Endometrial microvascular endothelial cells (primary cell): Measurements from ENCODE around the gene NEMF. TPM values are rescaled to one million over a fixed set of nuclear protein-coding genes. Genes with fewer than 3 reads are reported as not detected.

Source experiments
- in situ Hi-C: cut with HindIII; loops from 2 replicates; pipeline ENCODE4 v1.10.0; 2017; ENCODE audit warnings: low sequenced_read_pairs, low pct_unique_long_range_greater_than_20kb; ENCODE audit errors: inconsistent ontology term
- total RNA-seq: library from RNA; depleted of rRNA; stranded (reverse); fragments of >200 nt; gene quantifications from one replicate; pipeline ENCODE4 v1.2.3, GENCODE V29; 2015; ENCODE audit errors: inconsistent ontology term

The NEMF gene
- total RNA-seq, 1 donor from 2014 or later: 30.6 TPM

DNA sequence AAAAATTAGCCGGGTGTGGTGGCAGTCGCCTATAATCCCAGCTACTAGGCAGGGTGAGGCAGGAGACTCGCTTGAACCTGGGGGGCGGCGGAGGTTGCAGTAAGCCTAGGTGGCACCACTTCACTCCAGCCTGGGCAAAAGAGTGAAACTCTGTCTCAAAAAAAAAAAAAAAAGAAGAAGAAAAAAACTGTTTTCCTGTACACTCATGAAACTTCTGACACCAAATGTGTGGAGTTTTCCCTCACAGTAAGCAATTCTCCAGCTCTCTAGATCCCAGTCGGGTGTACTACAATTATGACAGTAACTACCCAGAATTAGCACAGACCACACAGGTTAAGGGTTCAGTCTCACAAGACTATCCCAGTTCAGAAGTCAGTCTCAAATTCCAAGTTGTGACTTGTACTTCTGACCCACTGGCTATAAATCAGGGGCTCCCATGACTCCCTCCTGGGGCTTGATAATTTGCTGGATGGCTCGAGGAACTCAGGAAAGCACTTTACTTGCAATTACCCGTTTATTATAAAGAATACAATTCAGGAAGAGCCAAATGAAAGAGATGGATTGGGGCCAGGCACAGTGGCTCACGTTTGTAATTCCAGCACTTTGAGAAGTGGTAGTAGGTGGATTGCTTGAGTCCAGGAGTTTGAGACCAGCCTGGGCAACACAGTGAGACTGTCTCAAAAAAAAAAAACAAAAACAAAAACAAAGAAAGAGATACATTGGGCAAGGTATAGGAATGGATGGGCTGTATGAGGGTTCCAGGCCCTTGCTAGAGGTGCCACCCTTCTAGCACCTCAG, 27.9 kb upstream of the NEMF start:
- in situ Hi-C loops: no loop called here

DNA sequence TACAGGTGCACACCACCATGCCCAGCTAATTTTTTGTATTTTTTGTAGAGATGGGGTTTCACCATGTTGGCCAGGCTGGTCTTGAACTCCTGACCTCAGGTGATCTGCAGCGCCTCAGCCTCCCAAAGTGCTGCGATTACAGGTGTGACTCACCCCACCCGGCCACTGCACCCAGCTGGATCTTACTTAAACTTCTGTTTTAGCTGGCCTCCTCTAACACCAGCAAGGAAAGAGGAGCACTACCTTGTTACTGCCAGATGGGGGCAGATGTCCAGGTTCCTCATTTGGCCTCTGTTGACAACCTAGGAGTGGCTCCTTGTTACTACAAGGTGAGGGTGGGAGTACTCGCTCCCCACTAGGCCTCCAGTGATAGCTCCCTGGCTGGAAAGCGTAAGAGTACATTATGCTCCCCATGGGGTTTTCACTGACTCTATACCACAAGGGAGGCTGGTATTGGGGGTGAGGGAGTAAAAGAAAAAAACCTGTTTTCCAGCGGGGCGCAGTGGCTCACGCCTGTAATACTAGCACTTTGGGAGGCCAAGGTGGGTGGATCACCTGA, 27.1 kb upstream of the NEMF start:
- in situ Hi-C loops: no loop called here

DNA sequence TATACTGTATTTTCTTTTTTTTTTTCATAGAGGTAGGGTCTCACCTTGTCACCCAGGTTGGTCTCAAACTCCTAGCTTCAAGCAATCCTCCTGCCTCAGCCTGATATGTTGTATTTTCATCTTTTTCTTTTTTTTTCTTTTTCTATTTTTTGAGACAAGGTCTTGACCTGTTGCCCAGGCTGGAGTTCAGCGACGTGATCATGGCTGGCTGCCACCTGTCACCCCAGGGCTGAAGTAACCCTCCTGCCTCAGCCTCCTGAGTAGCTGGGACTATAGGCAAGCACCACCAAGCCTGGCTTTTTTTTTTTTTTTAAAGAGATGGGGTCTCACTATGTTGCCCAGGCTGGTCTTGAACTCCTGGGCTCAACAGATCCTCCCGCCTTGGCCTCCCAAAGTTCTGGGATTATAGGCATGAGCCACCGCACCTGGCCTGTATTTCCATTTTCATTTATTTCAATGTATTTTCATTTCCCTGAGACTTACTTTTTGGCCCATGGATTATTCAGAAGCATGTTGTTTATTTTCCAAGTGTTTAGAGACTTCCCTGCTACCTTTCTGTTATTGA, 24.1 kb upstream of the NEMF start:
- in situ Hi-C loops: no loop called here

DNA sequence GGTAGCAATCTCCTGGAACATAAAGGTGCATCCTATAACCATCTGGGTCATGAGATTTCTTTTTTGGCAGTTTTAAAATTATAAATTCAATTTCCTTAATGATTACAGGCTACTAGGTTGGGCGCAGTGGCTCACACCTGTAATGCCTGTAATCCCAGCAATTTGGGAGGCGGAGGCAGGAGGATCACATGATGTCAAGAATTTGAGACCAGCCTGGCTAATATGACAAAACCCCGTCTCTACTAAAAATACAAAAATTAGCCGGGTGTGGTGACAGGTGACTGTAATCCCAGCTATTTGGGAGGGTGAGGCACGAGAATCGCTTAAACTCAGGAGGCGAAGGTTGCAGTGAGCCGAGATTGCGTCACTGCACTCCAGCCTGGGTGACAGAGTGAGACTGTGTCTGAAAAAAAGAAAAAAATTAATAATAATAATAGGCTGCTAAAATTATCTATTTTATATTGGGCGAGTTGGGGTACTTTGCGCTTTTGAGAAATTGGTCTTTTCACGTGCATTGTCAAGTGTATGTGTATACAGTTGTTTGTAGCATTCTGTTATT, 23.1 kb upstream of the NEMF start:
- in situ Hi-C loops: no loop called here

DNA sequence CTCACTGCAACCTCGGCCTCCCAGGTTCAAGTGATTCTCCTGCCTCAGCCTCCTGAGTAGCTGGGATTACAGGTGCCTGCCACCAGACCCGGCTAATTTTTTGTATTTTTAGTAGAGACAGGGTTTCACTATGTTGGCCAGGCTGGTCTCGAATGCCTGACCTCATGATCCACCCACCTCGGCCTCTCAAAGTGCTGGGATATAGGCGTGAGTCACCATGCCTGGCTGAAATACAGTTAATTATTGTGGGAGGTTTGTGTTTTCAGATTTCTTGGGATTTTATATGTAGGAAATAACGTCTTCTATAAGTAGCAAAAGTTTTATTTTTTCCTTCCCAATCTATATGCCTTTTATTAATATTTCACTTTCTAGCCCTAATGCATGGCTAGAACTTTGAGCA, 21.0 kb upstream of the NEMF start:
- in situ Hi-C loops: loop anchor here (25.0 kb wide), 1 partner anchor 264 kb away; no protein-coding TSS in a partner anchor

DNA sequence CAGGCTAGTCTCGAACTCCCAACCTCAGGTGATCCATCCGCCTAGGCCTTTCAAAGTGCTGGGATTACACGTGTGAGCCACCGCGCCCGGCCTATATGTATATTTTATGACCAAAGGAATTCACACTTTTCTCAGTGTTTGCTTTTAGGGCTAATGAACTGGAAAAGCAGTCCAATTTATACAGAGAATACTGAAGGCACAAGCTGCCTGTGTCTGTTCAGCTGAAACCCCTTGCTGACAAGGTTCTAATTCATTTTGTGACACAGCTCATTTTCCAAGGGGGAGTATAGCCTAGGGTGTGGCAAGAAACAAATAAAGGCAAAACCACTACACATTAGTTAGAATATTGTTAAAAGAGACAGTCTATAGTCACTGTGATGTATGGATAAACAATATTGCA, 18.3 kb upstream of the NEMF start:
- in situ Hi-C loops: loop anchor here (25.0 kb wide), 1 partner anchor 266 kb away; no protein-coding TSS in a partner anchor

DNA sequence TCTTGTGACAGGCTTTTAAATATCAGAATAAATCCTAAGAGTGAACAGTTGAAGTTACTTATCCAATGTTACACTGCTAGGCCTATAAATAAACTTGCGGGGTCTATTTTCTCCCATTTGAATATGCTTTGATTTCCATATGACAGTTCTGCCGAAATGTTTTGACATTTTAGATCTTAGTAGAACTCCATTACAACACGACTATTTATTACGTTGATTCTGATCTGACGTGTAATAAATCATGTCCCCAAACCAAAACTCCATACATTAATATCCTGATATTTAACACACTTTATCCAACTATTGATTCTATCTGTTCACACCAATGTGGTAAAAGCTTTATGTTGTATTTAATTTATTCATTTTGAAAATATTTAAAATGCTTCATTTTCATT, 16.1 kb upstream of the NEMF start:
- in situ Hi-C loops: loop anchor here (25.0 kb wide), 1 partner anchor 269 kb away; no protein-coding TSS in a partner anchor

DNA sequence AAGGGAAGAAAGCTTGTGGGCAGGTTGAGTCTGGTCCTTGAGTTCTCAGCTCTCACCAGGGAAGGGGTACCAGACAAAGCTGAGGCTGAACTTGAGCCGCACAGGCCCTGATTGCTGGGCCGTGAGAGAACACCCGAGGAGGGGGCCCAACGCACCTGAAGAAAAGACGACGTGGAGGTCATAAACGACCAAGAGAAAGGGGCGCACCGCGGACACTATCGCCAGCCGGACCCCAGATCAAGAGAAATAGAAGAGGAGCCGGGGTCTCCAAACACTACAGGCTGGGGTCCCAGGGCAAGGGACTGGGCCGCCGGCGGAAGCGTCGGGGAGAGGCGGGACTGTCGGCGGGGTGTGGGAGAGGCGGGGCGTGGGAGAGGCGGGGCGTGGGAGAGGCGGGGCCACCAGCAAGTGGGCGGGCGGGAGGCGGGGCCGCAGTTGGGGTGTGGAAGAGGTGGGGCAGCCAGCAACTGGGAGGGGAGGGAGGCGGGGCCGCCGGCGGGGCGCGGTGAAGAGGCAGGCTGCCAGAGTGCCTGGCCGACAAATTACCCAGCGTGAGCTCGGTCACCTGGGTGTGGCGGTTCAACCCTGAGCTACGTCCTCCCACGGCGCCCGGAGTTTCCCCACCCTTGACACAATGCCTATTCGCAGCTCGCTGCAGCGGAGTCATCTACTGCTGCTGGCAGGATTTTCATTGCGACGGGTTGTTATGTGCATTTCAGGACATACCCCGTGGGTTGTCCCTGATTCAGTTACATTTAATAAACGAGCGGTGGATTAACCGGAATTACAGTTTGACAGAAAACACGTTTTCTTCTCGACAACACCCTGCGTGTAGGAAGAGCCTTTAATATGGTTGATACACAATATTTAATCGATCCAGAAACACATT, 15.5 kb upstream of the NEMF start:
- in situ Hi-C loops: loop anchor here (25.0 kb wide), 1 partner anchor 269 kb away; no protein-coding TSS in a partner anchor

DNA sequence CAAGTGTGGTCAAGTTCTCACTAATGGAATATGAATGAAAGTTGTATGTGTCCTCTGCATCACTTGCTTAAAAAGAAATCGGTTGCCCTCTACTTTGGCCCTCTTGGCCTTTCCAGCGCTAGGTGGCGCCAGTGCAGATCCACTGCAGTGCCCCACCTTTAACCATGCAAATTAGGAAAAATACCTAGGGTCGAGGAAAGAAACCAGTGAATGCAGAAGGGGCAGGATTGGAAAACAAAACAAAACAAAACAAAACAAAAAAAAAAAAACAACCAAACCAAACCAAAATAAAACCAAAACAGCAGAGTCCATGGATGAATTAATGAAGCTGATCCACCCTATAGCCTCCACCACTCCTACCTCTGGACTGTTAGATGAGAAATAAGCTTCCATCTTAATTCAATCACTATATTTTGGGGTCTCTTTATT, 12.9 kb upstream of the NEMF start:
- in situ Hi-C loops: loop anchor here (25.0 kb wide), 1 partner anchor 272 kb away; no protein-coding TSS in a partner anchor

DNA sequence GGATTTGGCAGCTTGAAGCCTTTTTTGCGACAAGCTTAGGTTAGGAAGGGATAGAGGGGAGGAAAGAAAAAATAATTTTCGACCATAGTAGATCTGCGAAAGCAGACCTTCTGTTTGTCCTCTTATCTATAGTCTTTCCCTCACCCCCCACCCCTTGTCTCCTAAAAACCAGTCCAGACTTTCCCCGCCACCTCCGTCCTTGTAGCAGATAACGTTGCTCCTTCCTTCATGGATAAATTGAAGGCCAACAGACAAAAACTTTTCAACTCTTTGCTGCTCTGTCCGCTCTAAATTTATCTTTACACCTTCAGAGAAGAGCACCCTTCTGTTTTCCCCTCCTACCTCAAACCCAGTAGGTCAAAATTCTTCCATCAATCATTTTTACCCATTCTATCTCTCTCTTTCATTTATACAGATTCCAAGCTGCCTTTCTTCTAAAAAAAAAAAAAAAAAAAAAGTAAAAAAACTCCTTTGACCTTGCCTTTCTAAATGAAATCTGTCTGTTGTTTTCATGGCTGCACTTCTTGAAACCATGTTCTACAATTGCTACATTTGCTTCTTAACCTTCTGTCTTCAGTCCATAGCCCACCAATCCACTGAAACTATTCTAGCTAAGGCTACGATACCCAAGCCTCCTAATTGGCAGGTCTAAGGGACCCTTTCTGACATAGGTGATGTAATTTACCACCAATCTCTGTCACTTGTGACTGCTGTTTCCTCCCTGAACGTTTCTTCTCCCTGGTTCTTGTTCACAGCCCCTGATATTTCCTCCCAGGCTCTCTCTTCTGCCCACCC, 11.1 kb upstream of the NEMF start:
- in situ Hi-C loops: loop anchor here (25.0 kb wide), 1 partner anchor 274 kb away; no protein-coding TSS in a partner anchor

DNA sequence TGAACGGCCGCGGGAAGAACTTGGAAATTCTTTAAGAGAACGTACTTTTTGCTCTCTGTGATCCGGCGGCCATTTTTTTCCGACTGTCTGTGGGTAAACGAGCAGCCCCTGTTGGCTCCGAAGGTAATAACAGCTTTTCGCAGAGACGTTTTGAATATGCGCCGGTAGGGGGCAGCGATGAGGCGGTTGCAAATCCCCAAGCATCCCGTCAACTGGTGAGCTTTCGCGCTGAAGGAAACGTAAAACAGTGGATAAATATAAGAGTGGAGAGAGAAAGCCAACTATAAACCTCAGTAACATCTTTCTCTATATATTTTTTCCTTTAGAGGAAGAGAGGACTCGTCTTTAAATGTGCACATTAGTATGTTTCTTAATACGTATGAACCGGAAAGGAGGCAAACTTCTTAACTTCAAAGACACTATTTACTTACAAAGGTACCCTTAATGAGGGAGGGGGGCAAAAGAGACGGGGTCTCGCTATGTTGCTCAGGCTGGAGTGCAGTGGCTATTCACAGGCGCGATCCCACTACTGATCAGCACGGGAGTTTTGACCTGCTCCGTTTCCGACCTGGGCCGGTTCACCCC, 9.6 kb upstream of the NEMF start:
- in situ Hi-C loops: loop anchor here (25.0 kb wide), 1 partner anchor 275 kb away; no protein-coding TSS in a partner anchor

DNA sequence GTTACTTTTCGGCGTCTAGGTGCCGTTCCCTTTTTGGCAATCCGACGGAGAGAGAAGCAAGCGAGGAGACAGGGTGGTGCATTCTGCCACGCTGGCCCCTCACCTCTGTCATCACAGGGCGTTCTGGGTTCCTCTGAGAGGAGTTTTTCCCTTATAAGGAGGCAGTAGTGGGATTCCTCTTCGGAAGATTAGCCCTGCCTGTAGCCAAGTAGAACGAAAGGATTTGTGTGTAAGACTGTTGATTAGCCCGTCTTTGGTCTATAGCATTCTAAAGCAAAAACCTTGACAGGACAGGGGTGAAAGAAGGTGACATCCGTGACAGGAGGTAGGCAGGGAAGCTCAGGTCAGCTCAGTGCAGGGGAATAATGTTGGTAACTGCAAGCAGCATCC, 9.1 kb upstream of the NEMF start:
- in situ Hi-C loops: loop anchor here (25.0 kb wide), 1 partner anchor 276 kb away; no protein-coding TSS in a partner anchor

DNA sequence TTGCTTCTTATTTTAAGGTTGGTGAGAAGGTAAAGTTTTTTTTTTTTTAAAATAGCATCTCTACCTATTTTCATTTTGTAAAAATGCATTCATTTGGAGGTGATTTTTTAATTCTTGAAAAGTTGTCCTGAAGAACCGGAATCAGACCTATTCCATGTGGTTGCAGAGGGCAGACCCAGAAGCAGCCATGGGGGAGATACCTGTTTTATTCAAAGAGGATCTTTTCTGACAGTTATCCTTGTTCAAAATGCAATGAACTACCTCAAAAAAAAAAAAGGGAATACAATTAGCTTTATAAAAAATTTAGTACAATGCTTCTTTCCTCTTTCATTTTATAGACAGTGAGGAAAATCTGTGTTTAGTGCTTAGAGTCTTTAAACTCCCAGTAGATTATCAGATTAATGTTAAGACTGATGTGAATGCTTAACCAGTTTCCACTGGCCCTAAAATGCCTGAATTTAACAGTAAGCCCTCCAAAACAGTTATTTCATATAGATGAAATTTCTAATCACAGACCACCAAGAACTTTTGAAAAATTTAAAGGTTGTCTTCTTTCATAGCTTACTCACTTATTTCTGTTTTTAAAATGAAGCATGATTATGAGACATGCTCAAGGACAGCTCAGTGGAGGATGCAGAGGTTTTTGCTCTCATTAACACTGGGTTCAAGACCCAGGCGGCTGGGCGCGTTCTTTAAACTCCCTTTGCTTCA, 8.6 kb upstream of the NEMF start:
- in situ Hi-C loops: loop anchor here (25.0 kb wide), 1 partner anchor 276 kb away; no protein-coding TSS in a partner anchor

DNA sequence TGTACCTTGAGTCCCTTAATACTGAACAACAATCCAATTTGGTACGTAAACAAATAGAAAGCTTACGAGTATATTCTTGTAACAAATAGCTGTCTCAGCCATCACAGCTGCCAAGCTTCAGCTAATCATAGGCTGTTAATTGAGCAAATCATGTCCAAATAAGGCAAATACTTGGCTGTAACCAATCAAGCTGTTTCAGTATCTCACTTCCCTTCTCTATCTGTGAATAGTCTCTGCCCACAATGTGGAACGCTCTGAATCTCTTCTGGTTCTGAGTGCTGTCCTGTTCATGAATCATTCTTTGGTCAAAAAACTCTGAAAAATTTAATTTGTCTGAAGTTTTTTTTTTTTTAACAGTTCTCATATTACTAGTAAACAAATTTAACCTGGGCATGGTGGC, 5.8 kb upstream of the NEMF start:
- in situ Hi-C loops: loop anchor here (25.0 kb wide), 1 partner anchor 279 kb away; no protein-coding TSS in a partner anchor

DNA sequence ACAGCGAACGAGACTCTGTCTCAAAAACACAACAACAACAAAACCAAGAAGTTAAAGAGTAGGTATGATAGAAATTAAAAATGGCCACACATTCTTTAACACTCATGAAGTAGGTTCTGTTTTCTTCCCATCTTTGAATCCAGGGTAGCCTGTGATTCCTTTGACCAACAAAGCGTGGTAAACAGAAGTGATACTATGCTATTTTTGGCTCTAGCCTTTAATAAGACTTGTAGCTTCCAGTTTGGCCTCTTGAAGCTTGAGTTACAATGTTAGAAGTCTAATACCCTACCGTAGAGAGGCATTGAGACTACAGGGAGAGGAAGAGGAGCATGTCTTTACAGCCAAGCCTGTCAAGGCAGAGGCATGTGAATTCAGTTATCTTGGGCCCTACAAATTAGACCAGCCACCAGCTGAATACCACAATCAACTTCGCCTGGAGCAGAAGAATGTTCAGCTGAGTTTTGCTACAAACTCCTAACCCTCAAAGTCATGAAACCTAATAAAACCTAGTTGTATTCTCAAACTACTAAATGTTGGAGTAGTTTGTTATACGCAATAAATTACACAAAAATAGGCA, 4.9 kb upstream of the NEMF start:
- in situ Hi-C loops: loop anchor here (25.0 kb wide), 1 partner anchor 280 kb away; no protein-coding TSS in a partner anchor
